Measurements from ENCODE around the gene RIMBP2. TPM values are rescaled to one million over a fixed set of nuclear protein-coding genes. Genes with fewer than 3 reads are reported as not detected.

RIMBP2 gene
- polyA plus RNA-seq, 1 donor from 2014 or later = 14.6 TPM

DNA sequence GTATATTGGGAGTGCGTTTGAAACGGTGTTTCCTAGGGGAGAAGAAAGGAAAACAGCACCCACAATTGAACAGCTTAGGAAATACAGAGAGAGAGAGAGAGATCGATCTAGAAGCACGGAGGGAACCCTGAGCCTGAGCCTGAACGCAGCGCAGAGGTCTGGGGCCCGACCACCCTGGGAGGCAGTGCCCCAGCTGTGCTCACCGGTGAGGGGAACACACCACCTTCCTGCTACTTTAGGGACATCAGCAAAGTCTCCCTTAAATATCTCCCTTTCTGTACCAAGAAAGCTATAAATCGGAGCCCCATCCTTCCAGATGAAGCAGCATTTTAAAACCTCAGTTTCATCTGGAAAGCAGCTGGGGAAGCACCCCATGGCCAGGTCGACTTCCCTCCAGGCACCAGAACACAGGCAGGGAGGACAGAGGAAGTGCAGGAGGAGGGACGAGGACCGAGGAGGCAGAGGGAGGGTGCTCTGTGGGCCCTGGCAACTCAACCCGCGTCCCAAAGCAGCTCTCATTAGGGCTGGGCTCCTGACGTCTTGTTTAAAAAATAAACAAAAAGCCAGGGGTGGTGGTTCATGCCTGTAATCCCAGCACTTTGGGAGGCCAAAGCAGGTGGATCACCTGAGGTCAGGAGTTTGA, 12.2 kb downstream of the RIMBP2 start:
- H3K4me3 ChIP-seq (ENCODE audit: low read length) = no peak overlapping the region
- no peaks in the 10 kb centered on the region for H3K9me3 ChIP-seq (ENCODE audit: low read length)
- H3K4me2 ChIP-seq (ENCODE audit: low read length) = no peak overlapping the region
- H3K27ac ChIP-seq (ENCODE audit: low read length) = no peak overlapping the region
- no peaks in the 10 kb centered on the region for H3K79me2 ChIP-seq (replicated peaks; ENCODE audit: insufficient read depth, low read length)
- no peaks in the 10 kb centered on the region for H3K27me3 ChIP-seq (ENCODE audit: insufficient read depth, low read depth, low read length)
- H3F3A ChIP-seq (ENCODE audit: insufficient read depth, low read length, poor library complexity, severe bottlenecking) = no peaks in the 10 kb centered on the region
- H3K9me2 ChIP-seq (ENCODE audit: insufficient read depth, low read length) = no peaks in the 10 kb centered on the region
- no peaks in the 10 kb centered on the region for H4K20me1 ChIP-seq (ENCODE audit: insufficient read depth)
- TF ChIP-seq, protein P1, sequence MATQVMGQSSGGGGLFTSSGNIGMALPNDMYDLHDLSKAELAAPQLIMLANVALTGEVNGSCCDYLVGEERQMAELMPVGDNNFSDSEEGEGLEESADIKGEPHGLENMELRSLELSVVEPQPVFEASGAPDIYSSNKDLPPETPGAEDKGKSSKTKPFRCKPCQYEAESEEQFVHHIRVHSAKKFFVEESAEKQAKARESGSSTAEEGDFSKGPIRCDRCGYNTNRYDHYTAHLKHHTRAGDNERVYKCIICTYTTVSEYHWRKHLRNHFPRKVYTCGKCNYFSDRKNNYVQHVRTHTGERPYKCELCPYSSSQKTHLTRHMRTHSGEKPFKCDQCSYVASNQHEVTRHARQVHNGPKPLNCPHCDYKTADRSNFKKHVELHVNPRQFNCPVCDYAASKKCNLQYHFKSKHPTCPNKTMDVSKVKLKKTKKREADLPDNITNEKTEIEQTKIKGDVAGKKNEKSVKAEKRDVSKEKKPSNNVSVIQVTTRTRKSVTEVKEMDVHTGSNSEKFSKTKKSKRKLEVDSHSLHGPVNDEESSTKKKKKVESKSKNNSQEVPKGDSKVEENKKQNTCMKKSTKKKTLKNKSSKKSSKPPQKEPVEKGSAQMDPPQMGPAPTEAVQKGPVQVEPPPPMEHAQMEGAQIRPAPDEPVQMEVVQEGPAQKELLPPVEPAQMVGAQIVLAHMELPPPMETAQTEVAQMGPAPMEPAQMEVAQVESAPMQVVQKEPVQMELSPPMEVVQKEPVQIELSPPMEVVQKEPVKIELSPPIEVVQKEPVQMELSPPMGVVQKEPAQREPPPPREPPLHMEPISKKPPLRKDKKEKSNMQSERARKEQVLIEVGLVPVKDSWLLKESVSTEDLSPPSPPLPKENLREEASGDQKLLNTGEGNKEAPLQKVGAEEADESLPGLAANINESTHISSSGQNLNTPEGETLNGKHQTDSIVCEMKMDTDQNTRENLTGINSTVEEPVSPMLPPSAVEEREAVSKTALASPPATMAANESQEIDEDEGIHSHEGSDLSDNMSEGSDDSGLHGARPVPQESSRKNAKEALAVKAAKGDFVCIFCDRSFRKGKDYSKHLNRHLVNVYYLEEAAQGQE (IDR thresholded peaks at IDR 0.05; ENCODE audit: borderline replicate concordance) = no peak
- TF ChIP-seq EP300 (conservative IDR thresholded peaks at IDR 0.05; ENCODE audit: poor library complexity, severe bottlenecking) (no peak), MXI1 (conservative IDR thresholded peaks at IDR 0.05; ENCODE audit: poor library complexity, severe bottlenecking) (no peak), RAD21 (conservative IDR thresholded peaks at IDR 0.05) (no peak), TAF1 (IDR thresholded peaks at IDR 0.05; ENCODE audit: low read depth) (no peak), SMC3 (conservative IDR thresholded peaks at IDR 0.05; ENCODE audit: poor library complexity) (no peak), CTCF (IDR thresholded peaks at IDR 0.05; ENCODE audit: poor library complexity, severe bottlenecking) (no peak), EZH2 (IDR thresholded peaks at IDR 0.05; ENCODE audit: borderline replicate concordance, insufficient read depth, low read length, poor library complexity, severe bottlenecking) (no peak), POLR2AphosphoS5 (IDR thresholded peaks at IDR 0.05) (no peak)
- no peak overlapping the region for H2AFZ ChIP-seq (ENCODE audit: low read depth, low read length)
- no peak overlapping the region for H3K9ac ChIP-seq (ENCODE audit: low read length)
- no peaks in the 10 kb centered on the region for H3K36me3 ChIP-seq (ENCODE audit: insufficient read depth, low read length)

GRCh38 chr12:130702966-130703732, 12.9 kb downstream of the RIMBP2 start:
- Histone ChIP-seq H3K36me3 (ENCODE audit: insufficient read depth, low read length) (no peaks in the 10 kb centered on the region), H3K79me2 (replicated peaks; ENCODE audit: insufficient read depth, low read length) (no peaks in the 10 kb centered on the region), H3K9me3 (ENCODE audit: low read length) (no peaks in the 10 kb centered on the region), H3K9ac (ENCODE audit: low read length) (no peak overlapping the region), H3K9me2 (ENCODE audit: insufficient read depth, low read length) (no peaks in the 10 kb centered on the region), H4K20me1 (ENCODE audit: insufficient read depth) (no peaks in the 10 kb centered on the region), H2AFZ (ENCODE audit: low read depth, low read length) (no peak overlapping the region), H3F3A (ENCODE audit: insufficient read depth, low read length, poor library complexity, severe bottlenecking) (no peaks in the 10 kb centered on the region), H3K4me3 (ENCODE audit: low read length) (no peak overlapping the region), H3K27me3 (ENCODE audit: insufficient read depth, low read depth, low read length) (no peaks in the 10 kb centered on the region), H3K27ac (ENCODE audit: low read length) (no peak overlapping the region), H3K4me2 (ENCODE audit: low read length) (no peak overlapping the region)
- TF ChIP-seq MXI1 (conservative IDR thresholded peaks at IDR 0.05; ENCODE audit: poor library complexity, severe bottlenecking) (no peak), POLR2AphosphoS5 (IDR thresholded peaks at IDR 0.05) (no peak), SMC3 (conservative IDR thresholded peaks at IDR 0.05; ENCODE audit: poor library complexity) (no peak), TAF1 (IDR thresholded peaks at IDR 0.05; ENCODE audit: low read depth) (no peak), CTCF (IDR thresholded peaks at IDR 0.05; ENCODE audit: poor library complexity, severe bottlenecking) (no peak), RAD21 (conservative IDR thresholded peaks at IDR 0.05) (no peak), EP300 (conservative IDR thresholded peaks at IDR 0.05; ENCODE audit: poor library complexity, severe bottlenecking) (no peak), EZH2 (IDR thresholded peaks at IDR 0.05; ENCODE audit: borderline replicate concordance, insufficient read depth, low read length, poor library complexity, severe bottlenecking) (no peak)
- TF ChIP-seq, protein P1 (IDR thresholded peaks at IDR 0.05; ENCODE audit: borderline replicate concordance) = no peak

Data from neural cell (in vitro differentiated cells).